Vein endothelial cell (primary cell): ENCODE measurements around the gene SLC25A39. TPM values are rescaled to one million over a fixed set of nuclear protein-coding genes. Genes with fewer than 3 reads are reported as not detected.

ENCODE experiments used
- small RNA-seq: library from RNA; depleted of rRNA; stranded (forward); fragments of <200 nt; gene quantifications from one replicate; pipeline ENCODE3, GENCODE V24; 2012
- total RNA-seq: library from RNA; depleted of rRNA; stranded (reverse); fragments of >200 nt; gene quantifications from 2 replicates; pipeline ENCODE4 v1.2.3, GENCODE V29; 2012

Gene SLC25A39, protein sequence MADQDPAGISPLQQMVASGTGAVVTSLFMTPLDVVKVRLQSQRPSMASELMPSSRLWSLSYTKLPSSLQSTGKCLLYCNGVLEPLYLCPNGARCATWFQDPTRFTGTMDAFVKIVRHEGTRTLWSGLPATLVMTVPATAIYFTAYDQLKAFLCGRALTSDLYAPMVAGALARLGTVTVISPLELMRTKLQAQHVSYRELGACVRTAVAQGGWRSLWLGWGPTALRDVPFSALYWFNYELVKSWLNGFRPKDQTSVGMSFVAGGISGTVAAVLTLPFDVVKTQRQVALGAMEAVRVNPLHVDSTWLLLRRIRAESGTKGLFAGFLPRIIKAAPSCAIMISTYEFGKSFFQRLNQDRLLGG
- 93.7 and 115 TPM in 2 replicates for total RNA-seq

GRCh38 chr17:44324571-44325275, at the start of gene SLC25A39:
SLC25A39 (minus strand) TSS chr17:44324823; CDS start chr17:44323562, 1,261 bp downstream.

GRCh38 chr17:44363613-44364159, 39.1 kb upstream of the SLC25A39 start, which contains the start of gene FAM171A2:
FAM171A2 (minus strand) TSS chr17:44363853; CDS start chr17:44363714, 139 bp downstream.

DNA sequence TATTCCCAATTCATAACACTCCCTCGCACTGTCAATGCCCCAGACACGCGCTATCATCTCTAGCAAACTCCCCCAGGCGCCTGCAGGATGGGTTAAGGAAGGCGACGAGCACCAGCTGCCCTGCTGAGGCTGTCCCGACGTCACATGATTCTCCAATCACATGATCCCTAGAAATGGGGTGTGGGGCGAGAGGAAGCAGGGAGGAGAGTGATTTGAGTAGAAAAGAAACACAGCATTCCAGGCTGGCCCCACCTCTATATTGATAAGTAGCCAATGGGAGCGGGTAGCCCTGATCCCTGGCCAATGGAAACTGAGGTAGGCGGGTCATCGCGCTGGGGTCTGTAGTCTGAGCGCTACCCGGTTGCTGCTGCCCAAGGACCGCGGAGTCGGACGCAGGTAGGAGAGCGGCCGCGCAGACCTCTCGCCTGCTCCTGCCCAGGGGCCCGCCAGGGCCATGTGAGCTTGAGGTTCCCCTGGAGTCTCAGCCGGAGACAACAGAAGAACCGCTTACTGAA, 20.4 kb upstream of the SLC25A39 start, which contains the start of gene GRN:
TSS of gene GRN (plus strand) at position 364 of the 515 bp plus-strand sequence. CDS start 3,863 bp downstream, outside the sequence.

GRCh38 chr17:44308320-44308818, 16.3 kb downstream of the SLC25A39 start, which contains the start of gene RUNDC3A:
RUNDC3A (plus strand) TSS chr17:44308601; CDS start chr17:44308833, 232 bp downstream.

Small RNAs within 50 kb of the gene (small RNA-seq; reads per million reads assigned to genes)
- gene RF00012 (not detected), gene RN7SL507P (not detected), gene RNU6-453P (not detected)

Other genes starting within 250 kb of the SLC25A39 start
- gene HDAC5, start 201.2 kb downstream of the SLC25A39 start, total RNA-seq = 25.4 and 44.1 TPM in 2 replicates
- gene HROB, start 182.9 kb downstream of the SLC25A39 start, total RNA-seq = 2.3 and 4.2 TPM in 2 replicates
- not detected in 2 replicates for gene ASB16, start 154.1 kb downstream of the SLC25A39 start, total RNA-seq
- gene TMUB2, start 137.9 kb downstream of the SLC25A39 start, total RNA-seq = 28.8 and 29.4 TPM in 2 replicates
- 53.0 and 55.2 TPM in 2 replicates for gene ATXN7L3, start 124.9 kb downstream of the SLC25A39 start, total RNA-seq
- 56.8 and 59.8 TPM in 2 replicates for gene UBTF, start 105.1 kb downstream of the SLC25A39 start, total RNA-seq
- not detected in 2 replicates for gene SLC4A1, start 56.7 kb downstream of the SLC25A39 start, total RNA-seq
- gene RUNDC3A, start 16.2 kb downstream of the SLC25A39 start, total RNA-seq = 0.33 TPM in 1 of 2 replicates, not detected in the other
- 303 and 500 TPM in 2 replicates for gene GRN, start 20.5 kb upstream of the SLC25A39 start, total RNA-seq
- 8.4 and 14.4 TPM in 2 replicates for gene FAM171A2, start 39.0 kb upstream of the SLC25A39 start, total RNA-seq
- gene ITGA2B, start 64.8 kb upstream of the SLC25A39 start, total RNA-seq = 0.19 and 0.33 TPM in 2 replicates
- 20.9 and 28.8 TPM in 2 replicates for gene GPATCH8, start 178.6 kb upstream of the SLC25A39 start, total RNA-seq
- gene FZD2, start 232.7 kb upstream of the SLC25A39 start, total RNA-seq = 0.38 and 0.65 TPM in 2 replicates